Measurements from ENCODE around the gene ISCU. TPM values are rescaled to one million over a fixed set of nuclear protein-coding genes. Genes with fewer than 3 reads are reported as not detected.

ISCU gene
- total and polyA plus RNA-seq, 9 of the 15 experiments (the other 6 are each of a cell fraction or from before 2014, with no cell fraction given), result 15.9 to 92.5 (median 77.3) TPM

GRCh38 chr12:108542320-108542719, 20.1 kb upstream of the ISCU start (continued):
- TF ChIP-seq, protein P1, sequence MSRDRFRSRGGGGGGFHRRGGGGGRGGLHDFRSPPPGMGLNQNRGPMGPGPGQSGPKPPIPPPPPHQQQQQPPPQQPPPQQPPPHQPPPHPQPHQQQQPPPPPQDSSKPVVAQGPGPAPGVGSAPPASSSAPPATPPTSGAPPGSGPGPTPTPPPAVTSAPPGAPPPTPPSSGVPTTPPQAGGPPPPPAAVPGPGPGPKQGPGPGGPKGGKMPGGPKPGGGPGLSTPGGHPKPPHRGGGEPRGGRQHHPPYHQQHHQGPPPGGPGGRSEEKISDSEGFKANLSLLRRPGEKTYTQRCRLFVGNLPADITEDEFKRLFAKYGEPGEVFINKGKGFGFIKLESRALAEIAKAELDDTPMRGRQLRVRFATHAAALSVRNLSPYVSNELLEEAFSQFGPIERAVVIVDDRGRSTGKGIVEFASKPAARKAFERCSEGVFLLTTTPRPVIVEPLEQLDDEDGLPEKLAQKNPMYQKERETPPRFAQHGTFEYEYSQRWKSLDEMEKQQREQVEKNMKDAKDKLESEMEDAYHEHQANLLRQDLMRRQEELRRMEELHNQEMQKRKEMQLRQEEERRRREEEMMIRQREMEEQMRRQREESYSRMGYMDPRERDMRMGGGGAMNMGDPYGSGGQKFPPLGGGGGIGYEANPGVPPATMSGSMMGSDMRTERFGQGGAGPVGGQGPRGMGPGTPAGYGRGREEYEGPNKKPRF (IDR thresholded peaks at IDR 0.05; ENCODE audit: low read depth, low read length), result no peak
- TF ChIP-seq RB1 (IDR thresholded peaks at IDR 0.05; ENCODE audit: low read depth) (no peak), SRF (CRISPR knock-in tag; IDR thresholded peaks at IDR 0.05) (no peak)

- no peak overlapping the region for H2AFZ ChIP-seq (ENCODE audit: low read depth, low read length)
- 83% methylated on average over 3 of the region's 3 CpGs for WGBS (ENCODE audit: insufficient coverage, low coverage, missing lambda C conversion rate)
- BruUV-seq (replicated peaks), result no TSS peak
- ChIA-PET CTCF (ENCODE audit: low intra/inter-chr PET ratio) (no interaction called here), POLR2A (interaction anchor here (0.9 to 1.5 kb wide), 4 partner anchors 10 to 19 kb away, joined by 4 to 7 read pairs (median 5); partner anchors contain the start of genes ISCU and SART3)
- H3K9ac ChIP-seq (ENCODE audit: insufficient read depth in 1 of 2, low read depth in 2 of 2, low read length in 2 of 2), result no peak overlapping the region
- peaks cover 0 to 4% of the 10 kb centered on the region in 2 experiments; a peak in 3 of 5 replicates for H3K4me1 ChIP-seq (replicated peaks in 1 of 2; ENCODE audit: control insufficient read depth in 2 of 2, insufficient read depth in 2 of 2, low read length in 2 of 2)
- H3K27ac ChIP-seq (ENCODE audit: extremely low read depth, low read depth, low read length), result no peak overlapping the region
- H4K20me1 ChIP-seq (replicated peaks; ENCODE audit: control insufficient read depth, insufficient read depth, low read length), result peaks cover 10% of the 10 kb centered on the region; the same call in 1 of the 2 replicates
- no peaks in the 10 kb centered on the region for H3K9me3 ChIP-seq (replicated peaks; ENCODE audit: control insufficient read depth, insufficient read depth, low read depth, low read length)
- no peak for ATAC-seq
- H3K79me2 ChIP-seq (ENCODE audit: control insufficient read depth, insufficient read depth, low read length), result peaks cover 62% of the 10 kb centered on the region
- in situ Hi-C loops (cut with MboI), result no loop called here
- intact Hi-C loops (cut with micrococcal nuclease), result no loop called here
- no peak overlapping the region for H3K4me2 ChIP-seq (ENCODE audit: insufficient read depth, low read length)
- H3K27me3 ChIP-seq (ENCODE audit: control insufficient read depth in 2 of 2, insufficient read depth in 2 of 2, low read length in 2 of 2), result no peaks in the 10 kb centered on the region
- DNase-seq (ENCODE audit: extremely low read depth in 1 of 4, low spot score in 3 of 4), result no peak
- no peaks in the 10 kb centered on the region for H3K9me1 ChIP-seq (ENCODE audit: control insufficient read depth, insufficient read depth, low read length)
- FAIRE-seq, result no peak
- no peak overlapping the region for H3K4me3 ChIP-seq
- H3K36me3 ChIP-seq (ENCODE audit: control insufficient read depth, insufficient read depth, low read length), result peaks cover 85% of the 10 kb centered on the region
- TF ChIP-seq BCOR (IDR thresholded peaks at IDR 0.05) (no peak), SMARCE1 (IDR thresholded peaks at IDR 0.05) (no peak), NR2C2 (CRISPR knock-in tag; IDR thresholded peaks at IDR 0.05) (no peak), NR2C2 (tag; IDR thresholded peaks at IDR 0.05) (no peak), PHF21A (IDR thresholded peaks at IDR 0.05; ENCODE audit: borderline replicate concordance, low read depth) (no peak), POLR3G (IDR thresholded peaks at IDR 0.05; ENCODE audit: extremely low read depth, insufficient read length, insufficient replicate concordance) (no peak), RBM15 (IDR thresholded peaks at IDR 0.05; ENCODE audit: insufficient read depth, low read length) (no peak), HMG20B (CRISPR knock-in tag; IDR thresholded peaks at IDR 0.05) (no peak)
- TF ChIP-seq, protein P2, sequence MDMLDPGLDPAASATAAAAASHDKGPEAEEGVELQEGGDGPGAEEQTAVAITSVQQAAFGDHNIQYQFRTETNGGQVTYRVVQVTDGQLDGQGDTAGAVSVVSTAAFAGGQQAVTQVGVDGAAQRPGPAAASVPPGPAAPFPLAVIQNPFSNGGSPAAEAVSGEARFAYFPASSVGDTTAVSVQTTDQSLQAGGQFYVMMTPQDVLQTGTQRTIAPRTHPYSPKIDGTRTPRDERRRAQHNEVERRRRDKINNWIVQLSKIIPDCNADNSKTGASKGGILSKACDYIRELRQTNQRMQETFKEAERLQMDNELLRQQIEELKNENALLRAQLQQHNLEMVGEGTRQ (CRISPR knock-in tag; IDR thresholded peaks at IDR 0.05), result no peak
- TF ChIP-seq, protein P3, sequence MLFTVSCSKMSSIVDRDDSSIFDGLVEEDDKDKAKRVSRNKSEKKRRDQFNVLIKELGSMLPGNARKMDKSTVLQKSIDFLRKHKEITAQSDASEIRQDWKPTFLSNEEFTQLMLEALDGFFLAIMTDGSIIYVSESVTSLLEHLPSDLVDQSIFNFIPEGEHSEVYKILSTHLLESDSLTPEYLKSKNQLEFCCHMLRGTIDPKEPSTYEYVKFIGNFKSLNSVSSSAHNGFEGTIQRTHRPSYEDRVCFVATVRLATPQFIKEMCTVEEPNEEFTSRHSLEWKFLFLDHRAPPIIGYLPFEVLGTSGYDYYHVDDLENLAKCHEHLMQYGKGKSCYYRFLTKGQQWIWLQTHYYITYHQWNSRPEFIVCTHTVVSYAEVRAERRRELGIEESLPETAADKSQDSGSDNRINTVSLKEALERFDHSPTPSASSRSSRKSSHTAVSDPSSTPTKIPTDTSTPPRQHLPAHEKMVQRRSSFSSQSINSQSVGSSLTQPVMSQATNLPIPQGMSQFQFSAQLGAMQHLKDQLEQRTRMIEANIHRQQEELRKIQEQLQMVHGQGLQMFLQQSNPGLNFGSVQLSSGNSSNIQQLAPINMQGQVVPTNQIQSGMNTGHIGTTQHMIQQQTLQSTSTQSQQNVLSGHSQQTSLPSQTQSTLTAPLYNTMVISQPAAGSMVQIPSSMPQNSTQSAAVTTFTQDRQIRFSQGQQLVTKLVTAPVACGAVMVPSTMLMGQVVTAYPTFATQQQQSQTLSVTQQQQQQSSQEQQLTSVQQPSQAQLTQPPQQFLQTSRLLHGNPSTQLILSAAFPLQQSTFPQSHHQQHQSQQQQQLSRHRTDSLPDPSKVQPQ (CRISPR knock-in tag; IDR thresholded peaks at IDR 0.05; ENCODE audit: borderline replicate concordance), result no peak
Measured at GRCh38 chr12:108543652-108544051, 18.7 kb upstream of the ISCU start.
